PC-9 (cell line): ENCODE results near the gene APEH. TPM values are rescaled to one million over a fixed set of nuclear protein-coding genes. Genes with fewer than 3 reads are reported as not detected.
A peak's percentile ranks its signal among the peaks of the same experiment; 100 is the strongest.

Source experiments
- BruUV-seq: library from RNA; stranded (reverse); fragments of 400-500 nt; replicated peaks from 2 replicates; lab custom pipeline; 2021; lab: Mats Ljungman, UMichigan
- CTCF ChIA-PET: fragments of 300-600 bp; sonication (Branson Sonifier 250); formaldehyde crosslinking; loops from one replicate; lab custom pipeline; 2022; ENCODE audit warnings: antibody characterized with exemption; lab: Charles Lee
- POLR2A ChIA-PET: fragments of 300-600 bp; sonication (Branson Sonifier 250); formaldehyde crosslinking; loops from one replicate; lab custom pipeline; 2022; ENCODE audit warnings: antibody characterized with exemption; ENCODE audit not compliant: unreplicated experiment; lab: Charles Lee
- DNase-seq, 2 experiments: peaks; one replicate each; pipeline versions ENCODE4 v3.0.0 to v3.0.0-alpha.2; 2015 to 2022; ENCODE audit warnings: mixed read lengths in 1 of 2
- H2AFZ ChIP-seq: fragments of 200-600 bp; sonication (generic); 2 replicates; pipeline ENCODE4 v1.8.1; 2017; ENCODE audit warnings: antibody characterized with exemption
- H3F3A ChIP-seq: fragments of 200-600 bp; sonication (generic); 2 replicates; pipeline ENCODE4 v1.8.1; 2017; ENCODE audit warnings: antibody characterized with exemption, mild to moderate bottlenecking, low read depth; ENCODE audit not compliant: insufficient read depth
- H3K27ac ChIP-seq: fragments of 200-600 bp; sonication (generic); 2 replicates; pipeline ENCODE4 v1.6.1; 2016; ENCODE audit warnings: mixed run types
- H3K27me3 ChIP-seq: fragments of 200-600 bp; sonication (generic); 2 replicates; pipeline ENCODE4 v1.6.1; 2016; ENCODE audit warnings: low read depth, mixed run types; ENCODE audit not compliant: insufficient read depth
- H3K36me3 ChIP-seq: fragments of 200-600 bp; sonication (generic); 2 replicates; pipeline ENCODE4 v1.6.1; 2016; ENCODE audit warnings: low read depth, mixed run types
- H3K4me1 ChIP-seq: fragments of 200-600 bp; sonication (generic); replicated peaks from 2 replicates; pipeline ENCODE4 v1.6.1; 2016; ENCODE audit warnings: mixed run types; ENCODE audit not compliant: insufficient read depth
- H3K4me2 ChIP-seq: fragments of 200-600 bp; sonication (generic); 2 replicates; pipeline ENCODE4 v1.6.1; 2017; ENCODE audit warnings: mixed run types
- H3K4me3 ChIP-seq: fragments of 200-600 bp; sonication (generic); 2 replicates; pipeline ENCODE4 v1.6.1; 2016; ENCODE audit warnings: mixed run types
- H3K79me2 ChIP-seq: fragments of 200-600 bp; sonication (generic); 2 replicates; pipeline ENCODE4 v1.6.1; 2017; ENCODE audit warnings: low read depth, mixed run types
- H3K9me2 ChIP-seq: fragments of 200-600 bp; sonication (generic); 2 replicates; pipeline ENCODE4 v1.8.1; 2017; ENCODE audit warnings: mild to moderate bottlenecking; ENCODE audit not compliant: insufficient read depth
- H3K9me3 ChIP-seq: fragments of 200-600 bp; sonication (generic); 2 replicates; pipeline ENCODE4 v1.8.1; 2016; ENCODE audit warnings: low read depth; ENCODE audit not compliant: insufficient read depth
- H4K20me1 ChIP-seq: fragments of 200-600 bp; sonication (generic); 2 replicates; pipeline ENCODE4 v1.8.1; 2017; ENCODE audit not compliant: insufficient read depth
- CTCF ChIP-seq: fragments of 200-600 bp; sonication (generic); conservative IDR thresholded peaks from 2 replicates; pipeline ENCODE4 v1.6.1; 2017; ENCODE audit warnings: mixed run types, antibody characterized with exemption, mild to moderate bottlenecking, moderate library complexity
- EZH2 ChIP-seq: fragments of 200-600 bp; sonication (generic); IDR thresholded peaks from 2 replicates; pipeline ENCODE4 v1.8.0; 2017; ENCODE audit warnings: antibody characterized with exemption, low read depth
- intact Hi-C: fragments of 100-400 bp; cut with micrococcal nuclease; formaldehyde crosslinking; loops from one replicate; pipeline ENCODE4 v1.10.0; 2022; ENCODE audit not compliant: unreplicated experiment
- total RNA-seq: library from RNA; stranded (reverse); gene quantifications from 2 replicates; pipeline ENCODE4 v1.2.3, GENCODE V29; 2021

APEH gene
- total RNA-seq, 1 experiment from 2014 or later: 131 TPM

- peaks cover 19% of the 10 kb centered on the region for H3F3A ChIP-seq
- no peak overlapping the region for H2AFZ ChIP-seq
- POLR2A ChIA-PET: interaction anchor here (0.5 kb wide), 1 partner anchor 219 kb away, joined by 4 read pairs; no protein-coding TSS in a partner anchor
Observed at GRCh38 chr3:49668861-49669260, 5.3 kb upstream of the APEH start.

GRCh38 chr3:49669352-49669751, 4.8 kb upstream of the APEH start:
- CTCF ChIA-PET: interaction anchor here (0.6 to 1.4 kb wide), 3 partner anchors 129 to 215 kb away, joined by 3 to 9 read pairs (median 3); no protein-coding TSS in a partner anchor
- H3F3A ChIP-seq: peaks cover 19% of the 10 kb centered on the region
- H3K79me2 ChIP-seq: peaks cover 8% of the 10 kb centered on the region; the same call in 1 of the 2 replicates
- H3K9me2 ChIP-seq: no peaks in the 10 kb centered on the region
- intact Hi-C loops: no loop called here
- H3K4me1 ChIP-seq: peaks cover 21% of the 10 kb centered on the region
- POLR2A ChIA-PET: interaction anchor here (0.5 kb wide), 1 partner anchor 219 kb away, joined by 4 read pairs; no protein-coding TSS in a partner anchor
- H3K27me3 ChIP-seq: no peaks in the 10 kb centered on the region
- DNase-seq: no peak
- 0 out of 2 replicates have a peak overlapping the region, but pooled peaks have one; percentile 40 for H3K4me2 ChIP-seq
- H4K20me1 ChIP-seq: peaks cover 7% of the 10 kb centered on the region; the same call in 1 of the 2 replicates
- no TSS peak for BruUV-seq
- H2AFZ ChIP-seq: no peak overlapping the region
- no peaks in the 10 kb centered on the region for H3K36me3 ChIP-seq
- no peak overlapping the region for H3K27ac ChIP-seq
- no peaks in the 10 kb centered on the region for H3K9me3 ChIP-seq
- no peak for TF ChIP-seq CTCF
- TF ChIP-seq EZH2: no peak
- no peak overlapping the region for H3K4me3 ChIP-seq

More at GRCh38 chr3:49668861-49669260, 5.3 kb upstream of the APEH start:
- peaks cover 21% of the 10 kb centered on the region for H3K4me1 ChIP-seq
- H3K27me3 ChIP-seq: no peaks in the 10 kb centered on the region
- DNase-seq: peak; percentile 45 to 50
- no TSS peak for BruUV-seq
- H3K9me3 ChIP-seq: no peaks in the 10 kb centered on the region
- intact Hi-C loops: no loop called here
- no peak overlapping the region for H3K4me3 ChIP-seq
- no peaks in the 10 kb centered on the region for H3K9me2 ChIP-seq
- peaks cover 7% of the 10 kb centered on the region; the same call in 1 of the 2 replicates for H4K20me1 ChIP-seq
- CTCF ChIA-PET: interaction anchor here (0.8 to 1.4 kb wide), 2 partner anchors 129 to 132 kb away, joined by 3 to 9 read pairs; no protein-coding TSS in a partner anchor
- no peak for TF ChIP-seq CTCF
- TF ChIP-seq EZH2: no peak
- 0 out of 2 replicates have a peak overlapping the region, but pooled peaks have one; percentile 40 for H3K4me2 ChIP-seq
- H3K27ac ChIP-seq: no peak overlapping the region
- peaks cover 6% of the 10 kb centered on the region; the same call in 1 of the 2 replicates for H3K79me2 ChIP-seq
- no peaks in the 10 kb centered on the region for H3K36me3 ChIP-seq

- Histone ChIP-seq H3K27me3 (no peaks in the 10 kb centered on the region), H3K9me2 (no peaks in the 10 kb centered on the region), H3K9me3 (no peaks in the 10 kb centered on the region), H3F3A (peaks cover 19% of the 10 kb centered on the region), H3K79me2 (peaks cover 21% of the 10 kb centered on the region; the same call in 1 of the 2 replicates), H3K27ac (no peak overlapping the region), H3K4me2 (no peak overlapping the region), H3K4me1 (peaks cover 28% of the 10 kb centered on the region), H2AFZ (no peak overlapping the region), H3K36me3 (no peaks in the 10 kb centered on the region; the same call in 1 of the 2 replicates), H4K20me1 (peaks cover 7% of the 10 kb centered on the region; the same call in 1 of the 2 replicates), H3K4me3 (no peak overlapping the region)
- CTCF ChIA-PET: interaction anchor here (0.8 to 1.8 kb wide), 2 partner anchors 131 to 219 kb away, joined by 5 to 28 read pairs; no protein-coding TSS in a partner anchor
- intact Hi-C loops: loop anchor here (1.0 to 5.0 kb wide), 4 partner anchors 69 to 324 kb away; no protein-coding TSS in a partner anchor
- DNase-seq: no peak
- no peak for TF ChIP-seq CTCF
- POLR2A ChIA-PET: no interaction called here
- BruUV-seq: no TSS peak
Observed at GRCh38 chr3:49670940-49671290, 3.2 kb upstream of the APEH start.
